GM19035 (cell line): ENCODE results near the gene ERG.

Source experiments
- ATAC-seq: cut with Tn5 transposase; IDR thresholded peaks from one replicate; pipeline ENCODE4 v1.9.1; 2021; ENCODE audit not compliant: unreplicated experiment

Gene ERG

DNA sequence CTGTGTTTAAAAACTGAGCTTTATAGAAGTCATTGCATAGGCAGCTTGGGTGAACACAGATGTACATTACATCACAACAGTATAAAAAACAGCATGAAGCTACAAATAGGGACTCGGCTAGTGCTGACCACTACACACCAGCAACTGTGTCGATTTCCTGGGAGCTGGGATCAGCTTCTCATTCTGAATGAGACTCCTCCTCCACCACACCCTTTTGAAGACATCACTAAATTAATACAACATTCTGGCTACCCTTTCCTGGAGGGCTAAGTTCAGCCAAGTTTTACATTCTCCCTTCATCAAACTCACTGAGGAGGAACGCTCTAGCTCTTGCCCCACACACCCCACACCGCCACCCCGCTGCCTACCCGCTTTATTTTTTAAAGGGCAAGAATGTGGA, 102.7 kb downstream of the ERG start:
- no peak for ATAC-seq

DNA sequence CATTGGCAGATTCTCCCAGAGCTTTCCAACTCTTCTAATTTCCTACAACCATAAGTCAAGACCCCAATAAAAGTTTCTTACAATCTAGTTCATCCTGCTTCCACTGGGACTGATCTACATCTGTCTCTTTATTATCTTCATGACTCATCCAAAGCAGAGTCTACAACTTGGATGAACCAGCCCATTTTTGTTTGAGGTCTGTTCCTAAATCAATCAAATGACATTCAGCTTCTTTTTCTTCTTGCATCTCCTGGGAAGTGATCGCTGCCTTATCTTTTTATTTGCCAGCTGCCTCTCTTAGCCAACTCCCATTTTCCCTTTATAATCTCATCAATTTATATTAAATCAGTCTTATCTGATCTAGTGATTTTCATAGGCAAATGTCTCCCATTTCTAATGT, 105.6 kb downstream of the ERG start:
- no peak for ATAC-seq

DNA sequence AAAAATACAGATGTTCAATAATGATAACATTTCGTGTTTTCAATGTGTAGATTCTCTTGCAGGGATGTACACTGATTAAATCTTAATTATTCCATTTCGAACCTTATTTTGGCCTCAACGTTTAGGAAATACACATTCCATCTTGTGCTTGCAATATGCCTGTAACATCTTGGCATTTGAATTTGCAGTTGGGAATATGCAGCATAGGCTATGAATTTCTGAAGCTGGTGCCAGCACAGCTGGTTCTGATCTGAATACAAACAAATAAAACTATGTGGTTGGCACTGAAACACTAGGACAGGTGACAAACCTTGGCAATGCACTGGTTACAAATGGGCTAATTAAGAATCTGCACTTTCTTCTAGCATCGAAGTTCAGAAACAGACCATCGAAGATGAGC, 108.4 kb downstream of the ERG start:
- ATAC-seq = no peak

DNA sequence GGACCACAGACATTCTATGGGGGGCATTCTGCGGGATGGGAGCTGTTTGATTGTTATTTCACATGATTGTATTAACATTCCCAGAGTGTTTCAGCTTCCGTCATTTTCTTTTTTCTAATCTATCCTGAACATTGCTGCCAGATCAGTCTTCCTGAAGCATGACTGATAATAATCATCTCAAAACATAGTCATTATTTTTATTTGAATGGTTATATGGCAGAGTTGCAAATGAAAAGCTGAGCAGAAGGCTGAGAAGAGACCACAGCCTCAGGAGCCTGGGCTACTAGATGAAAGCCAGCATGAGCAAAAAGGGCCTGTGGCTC, 109.0 kb downstream of the ERG start:
- ATAC-seq = no peak

DNA sequence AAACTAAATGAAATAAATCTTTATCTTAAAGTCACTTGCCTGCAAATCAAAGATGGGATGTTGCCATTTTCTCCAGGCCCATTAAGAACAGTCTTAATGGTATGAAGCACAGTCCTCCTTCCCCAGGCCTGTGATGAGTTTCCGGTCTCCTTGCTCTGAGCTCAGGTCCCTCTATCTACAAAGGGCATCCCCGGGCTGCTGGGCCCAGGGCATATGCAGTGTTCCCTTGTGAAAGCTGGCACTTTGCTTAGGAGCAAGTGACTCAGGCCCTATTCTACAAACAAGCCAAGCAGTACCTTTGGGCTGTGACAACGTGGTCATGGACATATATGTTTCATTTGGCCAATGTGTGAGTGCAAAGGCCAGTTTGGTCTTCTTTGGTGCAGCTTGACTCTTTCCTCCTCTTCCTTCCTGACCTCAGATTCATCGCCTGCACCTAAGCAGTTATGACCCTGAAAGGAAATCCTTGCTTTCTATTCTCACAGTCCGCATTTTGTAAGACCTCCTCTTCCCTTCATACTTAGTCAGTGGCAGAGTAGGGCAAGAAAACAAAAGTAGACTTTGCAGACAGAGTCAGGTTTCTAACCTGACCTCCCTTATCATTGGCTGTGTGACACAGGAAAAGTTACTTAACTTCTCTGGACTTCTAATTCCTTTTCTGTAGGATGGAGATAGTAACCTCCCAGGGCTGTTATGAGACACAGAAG, 109.5 kb downstream of the ERG start:
- no peak for ATAC-seq

DNA sequence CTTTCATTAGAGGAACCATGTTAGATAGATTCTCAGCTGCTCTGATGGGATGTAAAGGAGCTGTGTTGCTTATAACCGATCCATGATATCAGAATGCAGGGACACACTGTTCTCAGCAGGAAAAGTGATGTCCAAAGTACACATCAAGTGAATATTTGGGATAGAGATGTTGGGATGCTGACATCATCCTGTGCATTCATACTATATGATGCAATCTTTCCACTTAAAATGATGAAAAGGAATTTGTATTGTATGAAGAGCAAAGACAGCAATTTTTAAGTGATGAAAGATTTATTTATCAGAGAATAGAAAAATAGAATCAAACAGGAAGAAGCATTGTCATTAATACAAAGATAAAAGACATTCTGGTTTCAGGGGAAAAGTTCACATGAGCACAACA, 110.1 kb downstream of the ERG start:
- ATAC-seq = no peak

DNA sequence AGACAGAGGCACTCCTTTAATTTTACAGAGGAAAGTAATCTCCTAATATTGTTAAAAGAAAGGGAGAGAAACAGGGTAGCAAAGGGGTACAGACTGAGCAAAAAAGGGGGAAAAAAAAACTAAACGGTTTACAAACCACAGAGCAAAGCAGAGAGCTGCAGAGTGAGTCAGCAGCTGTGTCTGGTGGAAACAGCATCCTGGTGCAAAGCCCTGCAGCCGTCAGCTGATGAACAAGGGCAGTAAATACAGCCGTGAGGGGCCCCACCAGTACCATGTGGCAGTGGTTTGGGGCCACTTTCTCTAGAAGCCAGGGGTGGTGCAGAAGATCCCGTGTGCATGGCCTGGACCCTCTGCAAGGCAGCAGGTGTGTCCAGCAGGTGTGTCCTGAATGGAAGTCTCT, 111.3 kb downstream of the ERG start:
- no peak for ATAC-seq

DNA sequence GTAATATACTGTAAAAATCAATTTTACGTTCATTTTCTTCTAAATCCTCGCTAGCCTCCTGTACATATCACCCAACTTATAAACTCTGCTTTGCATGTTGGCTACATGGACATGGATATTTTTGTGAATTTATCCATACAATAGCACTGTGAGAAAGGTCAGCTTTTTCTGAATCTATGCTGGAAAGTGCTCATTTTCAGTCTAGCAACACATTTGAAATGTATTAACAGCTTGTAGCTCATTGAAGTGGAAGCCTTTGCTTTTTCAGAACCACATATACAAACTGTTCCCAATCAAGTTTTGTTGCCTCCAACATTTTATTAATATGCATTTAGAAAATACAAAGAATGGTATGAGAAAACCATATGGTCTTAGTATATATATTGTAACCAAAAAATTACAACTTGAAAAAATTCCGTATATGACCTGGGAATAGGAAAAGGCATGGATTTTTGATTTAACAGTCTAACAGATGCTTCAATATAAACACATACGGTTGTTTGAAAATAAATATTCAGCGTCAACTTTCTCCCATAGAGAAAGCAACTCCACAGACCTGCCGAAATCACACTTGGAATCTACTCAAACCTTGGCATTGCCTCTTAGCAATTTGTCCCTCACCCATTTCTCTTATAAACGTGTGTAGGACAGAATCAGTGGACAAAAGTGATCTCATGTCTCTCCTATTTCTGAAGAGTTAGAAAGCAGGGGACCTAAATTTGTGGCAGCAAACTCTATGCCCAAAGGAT, 112.7 kb downstream of the ERG start:
- ATAC-seq = no peak

DNA sequence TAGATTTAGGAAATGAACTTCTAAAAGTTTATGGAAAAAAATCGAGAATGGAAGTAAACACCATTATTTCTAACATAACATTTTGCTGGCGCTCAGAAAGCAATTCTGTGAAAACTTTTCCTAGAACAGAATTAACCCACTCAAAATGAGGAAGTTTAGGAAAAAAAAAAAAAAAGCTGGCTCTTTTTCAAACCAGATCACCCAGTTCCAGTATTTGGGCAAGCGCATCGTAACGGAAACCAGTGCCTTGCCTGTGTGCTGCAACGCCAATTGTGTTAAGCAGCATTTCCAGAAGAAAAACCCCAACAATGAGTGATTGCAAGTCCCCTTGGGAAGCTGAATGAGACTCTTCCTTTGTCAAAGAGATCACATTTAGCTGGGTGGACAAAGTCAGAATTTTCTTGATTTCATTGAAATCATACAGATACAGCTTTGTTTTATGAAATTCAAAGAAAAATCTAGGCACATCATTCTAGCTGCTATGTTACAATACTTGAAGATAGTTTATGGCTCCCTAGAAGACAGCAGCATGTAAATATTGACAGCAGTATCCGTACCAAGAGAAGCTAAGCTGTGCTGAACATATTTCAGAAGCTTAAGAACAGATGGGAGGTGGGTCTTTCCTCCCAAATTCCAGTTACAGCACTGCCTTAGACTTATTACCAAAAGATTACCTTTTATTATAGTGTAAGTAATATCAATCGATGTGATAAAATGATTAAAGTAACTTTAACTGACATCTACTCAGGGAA, 113.4 kb downstream of the ERG start:
- ATAC-seq = no peak

DNA sequence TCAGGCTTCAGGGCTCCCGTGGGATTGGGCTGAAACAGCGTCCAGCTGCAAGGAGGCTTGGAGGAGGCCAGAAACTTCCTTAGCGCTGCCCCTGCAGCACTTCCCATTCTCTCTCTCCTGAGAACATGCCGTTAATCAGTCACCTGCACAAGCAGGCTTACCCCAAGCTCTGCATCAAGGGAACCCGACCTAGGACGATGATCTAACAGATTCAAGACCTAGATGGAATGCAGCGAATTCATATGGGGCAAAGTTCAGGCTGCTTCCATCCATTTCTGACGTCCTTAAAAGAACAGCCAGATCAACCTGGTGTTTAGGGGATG, 114.1 kb downstream of the ERG start:
- no peak for ATAC-seq

DNA sequence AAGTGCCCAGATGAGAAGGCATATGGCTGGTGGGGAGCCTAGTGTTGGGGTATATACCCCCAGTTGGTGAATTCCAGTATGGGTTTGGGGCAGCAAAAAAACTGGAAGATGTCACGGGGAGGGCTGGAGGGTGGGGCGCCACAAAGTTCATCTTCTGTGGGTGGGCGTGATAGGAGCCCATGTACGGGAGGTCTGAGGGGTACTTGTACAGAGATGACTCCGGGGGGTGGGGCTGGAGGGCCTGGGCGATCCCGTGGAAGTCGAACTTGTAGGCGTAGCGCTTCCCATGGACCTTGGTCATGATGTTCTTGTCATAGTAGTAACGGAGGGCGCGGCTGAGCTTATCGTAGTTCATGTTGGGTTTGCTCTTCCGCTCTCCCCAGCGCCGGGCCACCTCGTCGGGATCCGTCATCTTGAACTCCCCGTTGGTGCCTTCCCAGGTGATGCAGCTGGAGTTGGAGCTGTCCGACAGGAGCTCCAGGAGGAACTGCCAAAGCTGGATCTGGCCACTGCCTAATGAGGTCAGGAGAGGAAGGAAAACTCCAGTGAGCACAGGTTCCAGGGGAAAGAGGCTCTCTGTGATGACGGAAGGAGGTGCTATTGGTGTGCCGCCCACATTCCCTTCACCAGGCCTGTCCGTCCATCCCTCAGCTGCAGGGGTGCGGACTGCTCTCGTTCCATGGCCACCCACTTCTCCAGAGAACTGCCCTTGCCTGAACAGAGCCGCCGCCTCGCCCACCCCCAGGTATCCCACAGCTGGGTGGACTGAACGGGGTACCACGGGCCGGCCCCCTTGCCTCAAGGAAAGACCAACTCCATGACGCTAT, 114.7 kb downstream of the ERG start:
- no peak for ATAC-seq

DNA sequence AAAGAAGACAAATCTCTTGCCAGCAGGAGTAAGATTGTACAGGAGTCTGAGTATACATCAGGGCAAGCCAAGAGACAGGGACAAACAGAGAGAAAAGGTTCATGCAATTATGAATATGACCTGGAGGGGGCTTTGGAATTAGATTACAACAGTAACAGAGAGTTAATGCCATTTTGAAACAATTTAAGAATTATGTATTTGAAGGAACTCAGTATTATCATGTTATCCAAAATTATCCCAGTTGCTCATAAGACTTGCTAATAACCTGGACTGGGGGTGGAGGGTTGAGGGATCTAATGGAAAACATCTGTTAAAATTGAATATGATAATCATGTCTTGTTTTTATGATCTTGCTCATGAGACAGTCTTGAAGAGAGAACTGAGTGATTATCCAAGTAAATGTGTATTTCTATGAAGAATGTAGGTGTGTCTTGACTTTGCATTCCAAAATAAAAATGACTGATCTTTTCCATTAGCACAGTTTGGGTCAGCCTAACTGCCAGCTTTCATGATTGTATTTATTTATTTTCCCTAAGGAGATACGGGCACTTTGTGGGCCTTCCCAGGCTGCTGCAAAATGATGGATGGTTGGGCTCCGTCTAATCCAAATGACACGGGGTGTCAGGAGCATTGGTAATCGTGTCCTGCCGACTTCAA, 117.7 kb downstream of the ERG start:
- no peak for ATAC-seq

DNA sequence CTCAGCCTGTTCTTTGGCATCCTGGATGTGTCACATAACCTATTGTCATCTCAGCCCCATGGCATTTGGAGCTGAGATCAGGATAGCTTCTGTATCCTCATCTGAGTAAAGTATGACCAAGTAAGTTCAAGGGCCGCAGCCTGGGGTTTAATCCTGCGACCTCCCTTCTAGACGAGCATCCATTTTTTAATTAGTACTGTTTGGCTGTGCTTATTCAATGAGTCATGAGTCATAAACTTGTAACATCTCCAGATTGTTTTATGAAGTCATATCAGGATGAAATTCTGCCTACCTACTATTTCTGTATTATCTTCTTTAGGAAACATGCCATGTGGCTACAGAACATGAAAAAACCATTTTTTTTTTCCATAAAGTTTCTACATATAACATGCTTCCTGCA, 119.1 kb downstream of the ERG start:
- no peak for ATAC-seq

DNA sequence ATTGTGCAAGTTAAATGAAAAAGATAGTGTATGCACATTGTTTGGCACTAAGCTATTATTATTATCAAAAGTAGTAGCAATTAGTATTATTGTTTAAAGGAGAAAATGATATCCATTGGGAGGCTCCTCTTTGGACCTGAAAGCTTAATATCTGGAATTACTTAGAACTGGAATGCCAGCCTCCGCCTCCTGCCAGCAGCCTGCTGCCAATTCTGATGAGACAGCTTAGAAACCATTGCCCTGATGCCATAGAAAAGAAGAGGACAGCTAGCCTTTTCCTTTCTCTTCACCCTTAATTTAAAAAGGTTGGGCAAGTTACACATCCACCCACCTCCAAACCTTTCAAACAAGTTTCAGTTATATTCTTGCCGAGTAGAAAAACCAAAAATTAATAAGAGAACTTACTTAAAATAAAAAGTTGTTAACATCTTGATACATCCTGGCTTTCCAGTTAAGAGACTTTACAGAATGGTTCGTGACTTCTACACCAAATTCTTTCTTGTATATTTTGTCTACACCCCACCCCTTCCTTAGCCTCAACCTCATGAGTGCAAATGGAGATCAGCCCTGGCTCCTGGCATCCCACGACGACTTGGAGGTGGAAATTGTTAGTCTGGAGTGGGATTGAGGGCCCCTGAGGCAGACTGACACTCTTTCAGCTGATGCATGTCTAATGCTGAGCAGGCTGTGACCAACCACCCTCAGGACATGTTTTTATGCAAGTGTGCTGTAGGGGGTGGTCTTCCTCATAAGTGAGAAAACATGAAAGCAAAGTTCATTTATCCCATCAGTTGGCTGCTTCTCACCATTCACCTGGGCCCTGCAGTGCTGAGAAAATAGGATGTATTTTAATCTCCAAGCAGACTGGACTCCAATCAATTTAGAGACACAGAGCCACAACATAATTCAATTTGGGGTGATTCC, 120.8 kb downstream of the ERG start:
- no peak for ATAC-seq

DNA sequence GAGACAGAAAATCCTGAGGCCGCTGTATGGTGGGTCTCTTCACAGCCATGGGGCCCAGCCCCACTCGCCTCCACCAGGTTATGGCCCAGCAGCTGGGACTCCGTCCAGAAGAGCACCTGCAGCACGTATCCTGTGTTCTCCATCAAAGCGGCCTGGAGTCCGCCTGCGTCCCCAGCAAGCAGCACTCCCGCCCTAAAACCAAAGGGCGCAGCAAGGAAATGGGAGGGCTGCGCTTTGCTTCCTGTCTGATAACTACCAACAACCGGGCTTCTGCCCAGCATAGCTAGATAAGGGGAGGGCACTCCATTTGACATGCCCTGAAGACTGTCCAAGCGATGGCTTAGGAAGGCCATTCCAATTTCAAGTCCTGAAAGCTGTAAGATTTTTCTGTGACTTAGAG, 121.6 kb downstream of the ERG start:
- ATAC-seq = no peak

DNA sequence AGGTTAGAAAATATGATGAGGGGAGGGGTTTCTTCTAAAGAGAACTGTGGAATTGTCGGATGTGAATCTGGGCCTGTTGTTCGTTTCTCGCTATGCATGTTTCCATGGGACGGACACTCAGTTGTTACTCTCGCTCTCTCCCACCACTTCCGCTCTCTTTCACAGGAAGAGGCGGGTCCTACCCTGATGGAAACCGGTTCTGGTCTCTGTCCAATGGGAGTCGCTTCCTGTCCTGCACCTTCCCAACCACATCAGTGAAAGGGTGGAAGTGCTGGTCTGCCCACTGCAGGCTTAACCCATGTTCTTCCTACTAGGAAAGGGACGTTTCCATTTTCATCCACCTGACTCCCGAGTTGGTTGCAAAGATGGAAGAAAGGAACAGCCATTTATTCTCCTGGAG, 122.0 kb downstream of the ERG start:
- no peak for ATAC-seq

DNA sequence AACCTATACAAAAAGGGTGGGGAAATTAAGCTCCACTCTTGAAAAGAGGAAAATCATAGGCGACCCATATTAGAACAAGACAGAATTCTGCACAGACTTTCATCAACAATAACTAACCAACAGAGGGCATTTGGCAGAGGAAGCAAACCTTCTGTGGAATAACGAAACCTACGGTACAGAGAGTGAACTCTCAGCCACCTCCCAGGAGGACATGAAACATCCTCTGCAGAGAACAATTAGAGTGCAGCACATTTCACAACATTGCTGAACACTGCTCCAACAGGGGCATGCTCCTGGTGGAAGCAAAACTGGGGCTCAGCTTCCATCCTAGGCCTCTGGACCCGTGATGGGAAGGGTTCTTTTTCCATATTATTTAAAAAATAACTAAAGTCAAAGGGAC, 130.6 kb downstream of the ERG start:
- ATAC-seq = no peak

DNA sequence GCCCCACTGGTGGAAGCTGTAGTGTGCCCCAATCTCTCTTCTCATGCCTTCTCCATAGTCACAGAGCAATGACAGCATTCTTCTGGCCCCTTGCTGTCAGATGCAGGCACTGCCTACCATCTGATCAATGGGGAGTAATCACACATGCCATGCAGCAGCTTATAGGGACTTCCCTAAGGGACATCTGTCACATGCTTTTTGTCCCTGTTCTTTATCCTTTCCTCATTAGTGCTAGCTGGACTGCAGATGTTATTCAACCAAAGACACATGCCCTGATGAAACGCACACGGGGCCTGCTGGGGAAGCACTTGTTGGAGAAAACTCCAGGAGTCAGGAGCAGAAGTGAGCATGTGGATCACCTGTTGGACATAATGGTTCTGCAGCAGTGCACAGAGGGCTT, 132.8 kb downstream of the ERG start:
- ATAC-seq = no peak

DNA sequence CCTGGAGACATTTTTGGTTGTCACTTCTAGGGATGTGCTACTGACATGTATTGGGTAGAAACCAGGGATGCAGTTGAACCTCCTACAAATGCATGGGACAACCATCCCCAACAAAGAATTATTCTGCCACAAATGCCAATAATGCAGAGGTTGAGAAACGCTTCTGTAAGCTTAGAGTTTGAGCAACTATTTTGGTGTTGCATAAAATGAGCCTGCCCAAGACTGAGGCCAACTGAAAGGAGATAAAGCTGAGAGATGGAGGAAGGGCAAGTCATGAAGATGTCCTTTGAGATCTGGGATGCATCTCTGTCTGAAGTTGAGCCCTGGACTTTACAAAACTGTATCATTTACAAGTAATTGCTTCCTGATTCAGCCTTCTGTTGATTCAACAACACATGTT, 134.6 kb downstream of the ERG start:
- no peak for ATAC-seq

DNA sequence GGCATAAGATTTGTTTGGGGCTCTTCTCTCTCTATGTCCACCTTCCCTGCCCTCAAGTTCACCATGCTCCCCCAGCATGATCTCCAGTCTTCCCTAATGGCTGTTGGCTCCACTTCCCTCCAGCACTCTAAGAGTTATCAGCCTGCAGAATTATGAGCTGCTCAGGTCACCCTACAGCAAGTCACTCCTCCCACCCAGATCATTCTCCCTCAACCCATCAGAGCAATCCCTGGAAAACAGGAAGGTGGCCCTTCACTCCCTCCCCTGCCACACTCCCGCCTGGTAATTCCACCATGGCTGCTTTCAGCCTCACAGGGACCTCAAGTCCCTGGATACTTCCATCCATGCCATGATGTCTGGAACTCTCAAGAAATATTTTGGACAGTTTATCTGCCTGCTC, 137.0 kb downstream of the ERG start:
- ATAC-seq = no peak
